GM23338 (cell line): Measurements from ENCODE around the gene ZNF622. TPM values are rescaled to one million over a fixed set of nuclear protein-coding genes. Genes with fewer than 3 reads are reported as not detected.
A peak's percentile ranks its signal among the peaks of the same experiment; 100 is the strongest.

Experiments used
- ATAC-seq: fragments of 200-7000 bp; cut with Tn5 transposase; 3 replicates; pipeline ENCODE4 v1.9.1; 2020
- DNase-seq: peaks from one replicate; pipeline ENCODE4 v3.0.0-alpha.2; 2015; ENCODE audit warnings: low spot score
- H2AFZ ChIP-seq: fragments of 200-600 bp; sonication (generic); 2 replicates; pipeline ENCODE4 v1.8.0; 2016; ENCODE audit warnings: antibody characterized with exemption, mild to moderate bottlenecking, moderate library complexity
- H3F3A ChIP-seq: fragments of 200-600 bp; sonication (generic); replicated peaks from 2 replicates; pipeline ENCODE4 v1.8.0; 2017; ENCODE audit warnings: antibody characterized with exemption, mixed run types, low read depth
- H3K27ac ChIP-seq: fragments of 200-600 bp; sonication (generic); 2 replicates; pipeline ENCODE4 v1.6.1; 2016; ENCODE audit warnings: low read depth
- H3K27me3 ChIP-seq: fragments of 200-600 bp; sonication (generic); 2 replicates; pipeline ENCODE4 v1.8.0; 2016; ENCODE audit warnings: mild to moderate bottlenecking, mixed run types, moderate library complexity; ENCODE audit not compliant: insufficient read depth
- H3K36me3 ChIP-seq: fragments of 200-600 bp; sonication (generic); 2 replicates; pipeline ENCODE4 v1.8.0; 2016; ENCODE audit warnings: mild to moderate bottlenecking; ENCODE audit not compliant: insufficient read depth
- H3K4me1 ChIP-seq: fragments of 200-600 bp; sonication (generic); 2 replicates; pipeline ENCODE4 v1.8.0; 2016; ENCODE audit warnings: mild to moderate bottlenecking, moderate library complexity; ENCODE audit not compliant: insufficient read depth
- H3K4me2 ChIP-seq: fragments of 200-600 bp; sonication (generic); 2 replicates; pipeline ENCODE4 v1.7.1; 2017; ENCODE audit warnings: mixed run types
- H3K4me3 ChIP-seq: fragments of 200-600 bp; sonication (generic); 2 replicates; pipeline ENCODE4 v1.6.1; 2016; ENCODE audit warnings: mixed run types
- H3K79me2 ChIP-seq: fragments of 200-600 bp; sonication (generic); replicated peaks from 2 replicates; pipeline ENCODE4 v1.8.0; 2017; ENCODE audit warnings: mild to moderate bottlenecking; ENCODE audit not compliant: insufficient read depth
- H3K9me2 ChIP-seq: fragments of 200-600 bp; sonication (generic); 2 replicates; pipeline ENCODE4 v1.8.0; 2017; ENCODE audit not compliant: insufficient read depth
- H4K20me1 ChIP-seq: fragments of 200-600 bp; sonication (generic); replicated peaks from 2 replicates; pipeline ENCODE4 v1.8.0; 2017; ENCODE audit warnings: mild to moderate bottlenecking; ENCODE audit not compliant: insufficient read depth
- H3K27ac Mint-ChIP-seq: 2 replicates; pipeline ENCODE4 v1.8.0; 2020; ENCODE audit warnings: inconsistent platforms, mild to moderate bottlenecking, moderate library complexity, mixed read lengths
- H3K27me3 Mint-ChIP-seq: 3 replicates; pipeline ENCODE4 v1.8.0; 2022; ENCODE audit warnings: low read depth, mild to moderate bottlenecking, moderate library complexity, mixed read lengths, inconsistent platforms; ENCODE audit not compliant: insufficient read depth, poor library complexity
- H3K36me3 Mint-ChIP-seq: 3 replicates; pipeline ENCODE4 v1.8.0; 2021; ENCODE audit warnings: low read depth, mild to moderate bottlenecking, inconsistent platforms, moderate library complexity, mixed read lengths
- H3K4me1 Mint-ChIP-seq: 3 replicates; pipeline ENCODE4 v1.8.0; 2020; ENCODE audit warnings: mild to moderate bottlenecking, inconsistent platforms, mixed read lengths
- H3K4me3 Mint-ChIP-seq: 3 replicates; pipeline ENCODE4 v1.8.0; 2021; ENCODE audit warnings: moderate library complexity, mild to moderate bottlenecking, inconsistent platforms, mixed read lengths
- H3K9me3 Mint-ChIP-seq: 3 replicates; pipeline ENCODE4 v1.8.0; 2020; ENCODE audit warnings: moderate library complexity, mild to moderate bottlenecking, inconsistent platforms, mixed read lengths
- CREB1 ChIP-seq: fragments of 250-450 bp; sonication (Bioruptor Pico); IDR thresholded peaks from 2 replicates; pipeline ENCODE4 v1.5.0; 2020; ENCODE audit warnings: low read depth, mild to moderate bottlenecking, moderate library complexity
- EZH2 ChIP-seq: fragments of 200-600 bp; sonication (generic); IDR thresholded peaks from one replicate; pipeline ENCODE4 v1.8.0; 2017; ENCODE audit warnings: antibody characterized with exemption, mild to moderate bottlenecking, low read depth; ENCODE audit not compliant: unreplicated experiment
- EZH2phosphoT487 ChIP-seq: fragments of 200-600 bp; sonication (generic); IDR thresholded peaks from one replicate; pipeline ENCODE4 v1.8.1; 2018; ENCODE audit warnings: antibody characterized with exemption; ENCODE audit not compliant: unreplicated experiment
- JUNB ChIP-seq: IDR thresholded peaks from one replicate; pipeline ENCODE4 v1.6.1; 2016; ENCODE audit warnings: antibody characterized with exemption; ENCODE audit not compliant: unreplicated experiment
- NANOG ChIP-seq: IDR thresholded peaks from 2 replicates; pipeline ENCODE4 v1.6.1; 2016; ENCODE audit warnings: antibody characterized with exemption, borderline replicate concordance
- POLR2AphosphoS5 ChIP-seq: IDR thresholded peaks from 2 replicates; pipeline ENCODE4 v1.6.1; 2016; ENCODE audit warnings: antibody characterized with exemption, low read depth
- STAT1 ChIP-seq: IDR thresholded peaks from one replicate; pipeline ENCODE4 v1.6.1; 2016; ENCODE audit warnings: antibody characterized with exemption; ENCODE audit not compliant: unreplicated experiment
- ZNF114 ChIP-seq: fragments of 250-450 bp; sonication (Bioruptor Pico); IDR thresholded peaks from 2 replicates; pipeline ENCODE4 v1.5.0; 2020; ENCODE audit warnings: mild to moderate bottlenecking, moderate library complexity
- ZNF331 ChIP-seq: fragments of 250-450 bp; sonication (Bioruptor Pico); IDR thresholded peaks from 2 replicates; pipeline ENCODE4 v1.5.0; 2020; ENCODE audit warnings: low read depth, mild to moderate bottlenecking, moderate library complexity
- ZNF462 ChIP-seq: fragments of 250-450 bp; sonication (Bioruptor Pico); IDR thresholded peaks from 2 replicates; pipeline ENCODE4 v1.5.0; 2020; ENCODE audit warnings: mild to moderate bottlenecking, moderate library complexity
- polyA plus RNA-seq: library from polyadenylated mRNA; unstranded; fragments of >200 nt; fragmentation: Nextera tagmentation; extraction: Ambion mirVana; gene quantifications from 2 replicates; pipeline ENCODE4 v1.2.1, GENCODE V29; 2016
- total RNA-seq: library from RNA; depleted of rRNA; stranded (reverse); fragments of >200 nt; shearing (Covaris generic); gene quantifications from 2 replicates; pipeline ENCODE4 v1.2.3, GENCODE V29; 2014
- TF ChIP-seq, protein P1 (sequence below): IDR thresholded peaks from 2 replicates; pipeline ENCODE4 v1.6.1; 2016; ENCODE audit warnings: antibody characterized with exemption
- TF ChIP-seq, protein P2 (sequence below): IDR thresholded peaks from one replicate; pipeline ENCODE4 v1.6.1; 2018; ENCODE audit warnings: antibody characterized with exemption; ENCODE audit not compliant: unreplicated experiment
- TF ChIP-seq, protein P3 (sequence below), 2 experiments: fragments of 200-600 bp in 1 of 2; sonication (generic) in 1 of 2; conservative IDR thresholded peaks; 2 replicates each; pipeline versions ENCODE4 v1.5.1 to v1.6.1; 2016 to 2017; ENCODE audit warnings: antibody characterized with exemption in 2 of 2, low read depth in 2 of 2, mild to moderate bottlenecking in 2 of 2, moderate library complexity in 1 of 2

ZNF622 gene
- total and polyA plus RNA-seq, 2 experiments from 2014 or later: 20.1 to 30.7 TPM

DNA sequence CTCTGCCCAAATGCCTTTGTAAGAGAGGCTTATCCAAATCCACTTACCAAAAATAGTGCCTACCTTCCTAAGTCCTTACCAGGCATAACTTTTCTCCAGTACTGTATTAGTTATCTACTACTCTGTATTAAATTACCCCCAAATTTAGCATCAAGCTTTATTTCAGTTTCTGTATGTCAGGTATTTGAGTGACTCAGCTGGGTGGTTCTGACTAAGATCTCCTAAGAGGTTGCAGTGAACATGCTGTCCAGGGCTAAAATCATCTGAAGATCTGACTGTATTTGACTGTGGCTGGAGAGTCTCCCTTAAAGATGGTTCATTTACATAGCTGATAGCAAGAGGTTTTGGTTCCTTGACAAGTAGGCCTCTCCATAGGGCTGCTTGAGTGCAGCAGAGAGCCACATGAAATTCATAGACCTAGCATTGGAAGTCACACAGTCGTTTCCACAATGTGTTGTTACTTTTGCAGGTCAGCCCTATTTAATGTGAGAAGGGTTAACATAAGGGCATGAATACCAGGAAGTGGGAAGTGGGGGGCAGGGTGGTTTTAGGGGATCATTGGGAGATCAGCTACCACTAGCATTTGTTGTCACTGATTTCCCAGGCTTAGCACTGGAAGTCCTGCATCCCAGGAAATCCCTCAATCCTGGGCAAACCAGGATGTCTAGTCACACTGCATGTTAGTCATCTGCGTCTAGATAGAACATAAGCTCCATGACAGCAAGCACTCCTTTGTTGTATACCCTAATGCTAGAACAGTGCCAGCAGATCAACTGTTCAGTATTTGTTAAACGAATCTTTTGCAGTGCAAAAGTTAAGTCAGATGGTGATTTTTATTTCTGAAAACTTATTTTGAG lies 2.0 kb upstream of the ZNF622 start:
- Histone ChIP-seq H2AFZ (no peak overlapping the region), H3K27ac (no peak overlapping the region), H3K4me1 (peaks cover 26% of the 10 kb centered on the region), H3K4me3 (no peak overlapping the region; the same call in 1 of the 2 replicates), H3F3A (no peaks in the 10 kb centered on the region), H3K27me3 (no peaks in the 10 kb centered on the region), H3K36me3 (peaks cover 9% of the 10 kb centered on the region; the same call in 1 of the 2 replicates), H3K4me2 (no peak overlapping the region), H4K20me1 (peaks cover 5% of the 10 kb centered on the region), H3K79me2 (peaks cover 39% of the 10 kb centered on the region), H3K9me2 (no peaks in the 10 kb centered on the region)
- DNase-seq (no peak), ATAC-seq (no peak)
- H3K27ac Mint-ChIP-seq: no peak overlapping the region
- peak overlapping the region; percentile 99 for H3K4me3 Mint-ChIP-seq
- H3K27me3 Mint-ChIP-seq: peaks cover 13% of the 10 kb centered on the region
- no peaks in the 10 kb centered on the region; the same call in 2 of the 3 replicates for H3K9me3 Mint-ChIP-seq
- H3K4me1 Mint-ChIP-seq: peaks cover 25% of the 10 kb centered on the region
- peaks cover 12% of the 10 kb centered on the region for H3K36me3 Mint-ChIP-seq
- TF ChIP-seq, protein P1, sequence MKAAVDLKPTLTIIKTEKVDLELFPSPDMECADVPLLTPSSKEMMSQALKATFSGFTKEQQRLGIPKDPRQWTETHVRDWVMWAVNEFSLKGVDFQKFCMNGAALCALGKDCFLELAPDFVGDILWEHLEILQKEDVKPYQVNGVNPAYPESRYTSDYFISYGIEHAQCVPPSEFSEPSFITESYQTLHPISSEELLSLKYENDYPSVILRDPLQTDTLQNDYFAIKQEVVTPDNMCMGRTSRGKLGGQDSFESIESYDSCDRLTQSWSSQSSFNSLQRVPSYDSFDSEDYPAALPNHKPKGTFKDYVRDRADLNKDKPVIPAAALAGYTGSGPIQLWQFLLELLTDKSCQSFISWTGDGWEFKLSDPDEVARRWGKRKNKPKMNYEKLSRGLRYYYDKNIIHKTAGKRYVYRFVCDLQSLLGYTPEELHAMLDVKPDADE: no peak
- TF ChIP-seq ZNF462 (CRISPR knock-in tag) (no peak), EZH2 (no peak), NANOG (no peak), ZNF114 (CRISPR knock-in tag) (no peak), EZH2phosphoT487 (no peak), ZNF331 (no peak), CREB1 (CRISPR knock-in tag) (no peak), STAT1 (no peak), JUNB (no peak), POLR2AphosphoS5 (no peak)
- TF ChIP-seq, protein P2, sequence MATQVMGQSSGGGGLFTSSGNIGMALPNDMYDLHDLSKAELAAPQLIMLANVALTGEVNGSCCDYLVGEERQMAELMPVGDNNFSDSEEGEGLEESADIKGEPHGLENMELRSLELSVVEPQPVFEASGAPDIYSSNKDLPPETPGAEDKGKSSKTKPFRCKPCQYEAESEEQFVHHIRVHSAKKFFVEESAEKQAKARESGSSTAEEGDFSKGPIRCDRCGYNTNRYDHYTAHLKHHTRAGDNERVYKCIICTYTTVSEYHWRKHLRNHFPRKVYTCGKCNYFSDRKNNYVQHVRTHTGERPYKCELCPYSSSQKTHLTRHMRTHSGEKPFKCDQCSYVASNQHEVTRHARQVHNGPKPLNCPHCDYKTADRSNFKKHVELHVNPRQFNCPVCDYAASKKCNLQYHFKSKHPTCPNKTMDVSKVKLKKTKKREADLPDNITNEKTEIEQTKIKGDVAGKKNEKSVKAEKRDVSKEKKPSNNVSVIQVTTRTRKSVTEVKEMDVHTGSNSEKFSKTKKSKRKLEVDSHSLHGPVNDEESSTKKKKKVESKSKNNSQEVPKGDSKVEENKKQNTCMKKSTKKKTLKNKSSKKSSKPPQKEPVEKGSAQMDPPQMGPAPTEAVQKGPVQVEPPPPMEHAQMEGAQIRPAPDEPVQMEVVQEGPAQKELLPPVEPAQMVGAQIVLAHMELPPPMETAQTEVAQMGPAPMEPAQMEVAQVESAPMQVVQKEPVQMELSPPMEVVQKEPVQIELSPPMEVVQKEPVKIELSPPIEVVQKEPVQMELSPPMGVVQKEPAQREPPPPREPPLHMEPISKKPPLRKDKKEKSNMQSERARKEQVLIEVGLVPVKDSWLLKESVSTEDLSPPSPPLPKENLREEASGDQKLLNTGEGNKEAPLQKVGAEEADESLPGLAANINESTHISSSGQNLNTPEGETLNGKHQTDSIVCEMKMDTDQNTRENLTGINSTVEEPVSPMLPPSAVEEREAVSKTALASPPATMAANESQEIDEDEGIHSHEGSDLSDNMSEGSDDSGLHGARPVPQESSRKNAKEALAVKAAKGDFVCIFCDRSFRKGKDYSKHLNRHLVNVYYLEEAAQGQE: no peak
- TF ChIP-seq, protein P3, sequence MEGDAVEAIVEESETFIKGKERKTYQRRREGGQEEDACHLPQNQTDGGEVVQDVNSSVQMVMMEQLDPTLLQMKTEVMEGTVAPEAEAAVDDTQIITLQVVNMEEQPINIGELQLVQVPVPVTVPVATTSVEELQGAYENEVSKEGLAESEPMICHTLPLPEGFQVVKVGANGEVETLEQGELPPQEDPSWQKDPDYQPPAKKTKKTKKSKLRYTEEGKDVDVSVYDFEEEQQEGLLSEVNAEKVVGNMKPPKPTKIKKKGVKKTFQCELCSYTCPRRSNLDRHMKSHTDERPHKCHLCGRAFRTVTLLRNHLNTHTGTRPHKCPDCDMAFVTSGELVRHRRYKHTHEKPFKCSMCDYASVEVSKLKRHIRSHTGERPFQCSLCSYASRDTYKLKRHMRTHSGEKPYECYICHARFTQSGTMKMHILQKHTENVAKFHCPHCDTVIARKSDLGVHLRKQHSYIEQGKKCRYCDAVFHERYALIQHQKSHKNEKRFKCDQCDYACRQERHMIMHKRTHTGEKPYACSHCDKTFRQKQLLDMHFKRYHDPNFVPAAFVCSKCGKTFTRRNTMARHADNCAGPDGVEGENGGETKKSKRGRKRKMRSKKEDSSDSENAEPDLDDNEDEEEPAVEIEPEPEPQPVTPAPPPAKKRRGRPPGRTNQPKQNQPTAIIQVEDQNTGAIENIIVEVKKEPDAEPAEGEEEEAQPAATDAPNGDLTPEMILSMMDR (conservative IDR thresholded peaks at IDR 0.05; ENCODE audit: low read depth in 2 of 2): no peak
